HG02759 (cell line): ENCODE data around the gene TSKS.

Experiments
- ATAC-seq: cut with Tn5 transposase; IDR thresholded peaks from one replicate; pipeline ENCODE4 v1.9.1; 2021; ENCODE audit warnings: mild to moderate bottlenecking, moderate library complexity; ENCODE audit not compliant: unreplicated experiment

Gene TSKS

DNA sequence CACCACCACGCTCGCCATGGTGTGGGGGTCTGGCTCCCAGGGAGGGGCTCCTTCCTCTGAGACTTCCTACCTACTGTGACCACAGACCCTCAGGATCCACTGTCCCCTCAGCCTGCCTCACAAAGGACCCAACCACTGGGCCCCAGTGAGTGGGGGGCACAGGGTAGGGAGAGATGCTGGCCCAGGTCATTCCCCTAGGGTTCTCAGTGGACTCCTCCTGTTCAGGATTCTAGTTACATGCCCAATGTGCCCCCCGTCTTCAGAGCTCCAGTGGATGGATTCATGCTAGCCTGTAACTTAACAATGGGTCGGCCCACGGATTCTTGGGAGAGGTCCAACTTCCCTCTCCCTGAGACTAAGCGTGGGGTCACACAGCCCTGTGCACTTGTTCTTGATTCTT is at the start of gene TSKS:
Gene TSKS (minus strand): TSS at position 77 of the 400 bp plus-strand sequence. CDS start 59 bp downstream, at position 18.
- ATAC-seq = no peak

DNA sequence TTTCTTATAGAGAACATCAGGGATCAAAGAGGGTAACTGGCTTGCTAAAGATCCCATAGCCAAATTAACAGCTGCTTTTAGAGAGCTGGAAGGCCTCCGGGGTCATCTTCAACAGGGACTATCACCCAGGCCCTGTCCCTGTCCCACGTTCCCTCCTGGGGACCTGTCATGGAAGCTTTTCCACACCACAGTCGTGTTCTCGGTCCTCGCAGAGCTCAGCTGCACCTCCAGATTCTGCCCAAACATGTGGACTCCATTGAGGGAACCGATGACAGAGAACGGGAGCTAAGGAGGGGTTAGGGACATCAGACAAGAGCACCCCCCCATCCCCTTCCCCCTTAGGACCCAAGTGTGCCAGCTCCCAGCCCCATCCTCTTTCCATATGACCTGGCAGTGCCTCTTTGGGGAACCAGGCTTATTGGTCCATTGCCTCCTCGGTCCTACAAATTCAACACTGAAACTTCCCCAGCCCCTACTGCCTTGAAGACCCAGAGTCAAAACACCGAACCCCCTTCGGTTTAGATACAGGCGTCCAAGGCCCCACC is 49.4 kb upstream of the TSKS start:
- no peak for ATAC-seq

DNA sequence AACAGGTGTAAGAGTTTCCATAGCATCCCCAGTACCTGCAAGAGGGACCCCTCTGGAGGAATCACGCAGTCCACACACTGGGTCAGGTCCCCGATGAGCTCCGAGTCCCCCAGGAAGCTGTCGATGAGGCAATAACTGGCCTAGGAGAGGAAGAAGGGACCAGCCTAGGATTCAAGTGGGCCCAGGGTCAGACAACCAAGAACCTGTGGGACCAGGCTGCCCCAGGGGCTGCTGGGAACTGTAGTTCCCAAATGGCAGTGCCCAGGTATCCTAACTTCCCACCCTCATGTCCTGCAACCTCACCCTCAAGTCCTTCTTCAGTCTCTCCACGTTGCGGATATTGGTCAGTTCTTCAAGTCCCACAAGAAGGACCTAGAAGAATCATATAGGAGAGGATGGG is 48.2 kb upstream of the TSKS start:
- ATAC-seq = no peak

GRCh38 chr19:49809941-49810389 is 46.9 kb upstream of the TSKS start:
- ATAC-seq = no peak

GRCh38 chr19:49809160-49809940 is 46.2 kb upstream of the TSKS start:
- ATAC-seq = no peak

- ATAC-seq = no peak
Observed at GRCh38 chr19:49808711-49809159, 45.6 kb upstream of the TSKS start.

DNA sequence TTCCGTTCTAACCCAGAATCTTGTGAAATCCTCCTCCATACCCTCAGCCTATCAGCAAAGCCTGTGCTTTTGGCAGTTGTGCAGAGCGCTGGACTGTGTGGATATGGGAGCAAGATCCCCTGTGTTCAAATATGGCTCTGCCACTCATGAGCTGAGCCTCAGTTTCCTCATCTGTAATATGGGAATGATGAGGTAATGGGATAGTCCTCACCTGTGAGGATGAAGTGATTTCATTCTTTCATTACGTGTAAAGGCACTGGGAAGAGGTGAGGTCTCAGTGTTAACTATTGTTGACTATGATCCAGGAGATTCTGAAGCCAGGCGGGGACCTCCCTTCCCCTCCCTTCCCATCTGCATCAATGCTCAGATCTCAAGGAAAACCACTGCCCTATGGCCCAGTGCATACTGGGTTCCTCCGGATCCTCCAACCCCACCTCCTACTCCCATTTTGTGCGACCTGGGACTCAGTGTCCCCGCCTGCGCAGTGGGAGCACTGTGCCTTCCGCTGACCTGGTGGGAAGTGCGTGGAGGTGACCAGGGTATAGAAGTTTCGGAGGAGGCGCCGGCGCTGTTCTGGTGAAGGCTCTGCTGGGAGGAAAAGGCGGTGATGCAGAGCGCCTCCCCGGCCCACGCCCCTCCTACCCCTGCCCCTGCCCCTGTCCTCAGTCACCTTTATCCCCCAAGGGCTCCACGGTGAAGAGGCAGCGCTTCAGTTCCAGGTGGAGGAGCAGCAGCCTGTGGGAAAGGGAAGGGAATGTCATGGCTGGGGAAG is 45.0 kb upstream of the TSKS start:
- ATAC-seq = no peak

- ATAC-seq = no peak
Observed at GRCh38 chr19:49807058-49807903, 44.2 kb upstream of the TSKS start.

- no peak for ATAC-seq
Observed at GRCh38 chr19:49806620-49806959, 43.5 kb upstream of the TSKS start.

DNA sequence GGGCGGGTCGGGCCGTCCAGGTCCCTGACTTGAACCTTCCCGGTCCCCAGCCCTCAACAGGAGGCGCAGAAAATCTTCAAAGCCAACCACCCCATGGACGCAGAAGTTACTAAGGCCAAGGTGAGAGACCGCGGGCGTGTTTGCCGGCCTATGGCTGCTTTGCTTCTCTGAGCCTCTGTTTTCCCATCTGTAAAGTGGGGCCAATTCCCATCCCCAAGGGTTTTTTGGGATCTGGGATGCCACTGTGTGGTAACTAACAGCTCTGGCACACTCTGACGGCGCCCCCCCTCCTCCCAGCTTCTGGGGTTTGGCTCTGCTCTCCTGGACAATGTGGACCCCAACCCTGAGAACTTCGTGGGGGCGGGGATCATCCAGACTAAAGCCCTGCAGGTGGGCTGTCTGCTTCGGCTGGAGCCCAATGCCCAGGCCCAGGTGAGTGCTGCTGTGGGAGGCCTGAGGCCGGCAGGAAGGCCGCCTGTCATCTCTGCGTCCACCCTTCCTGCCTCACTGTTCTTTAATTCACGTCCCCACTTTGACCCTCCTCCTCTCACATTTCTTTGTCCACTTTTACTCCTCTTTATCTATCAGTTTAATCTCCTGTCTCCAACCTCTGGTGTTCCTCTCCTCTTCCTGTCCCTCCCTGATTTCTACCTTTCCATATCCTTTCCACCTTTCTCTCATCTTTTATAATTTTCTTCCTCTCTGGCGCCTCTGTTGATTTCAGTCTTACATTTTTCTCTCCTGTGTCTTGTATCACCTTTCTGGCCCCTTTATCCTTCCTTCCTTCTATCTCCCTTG is 42.9 kb upstream of the TSKS start:
- ATAC-seq = no peak

GRCh38 chr19:49803529-49803856 is 40.4 kb upstream of the TSKS start:
- no peak for ATAC-seq

- no peak for ATAC-seq
Observed at GRCh38 chr19:49802836-49803528, 39.9 kb upstream of the TSKS start.

DNA sequence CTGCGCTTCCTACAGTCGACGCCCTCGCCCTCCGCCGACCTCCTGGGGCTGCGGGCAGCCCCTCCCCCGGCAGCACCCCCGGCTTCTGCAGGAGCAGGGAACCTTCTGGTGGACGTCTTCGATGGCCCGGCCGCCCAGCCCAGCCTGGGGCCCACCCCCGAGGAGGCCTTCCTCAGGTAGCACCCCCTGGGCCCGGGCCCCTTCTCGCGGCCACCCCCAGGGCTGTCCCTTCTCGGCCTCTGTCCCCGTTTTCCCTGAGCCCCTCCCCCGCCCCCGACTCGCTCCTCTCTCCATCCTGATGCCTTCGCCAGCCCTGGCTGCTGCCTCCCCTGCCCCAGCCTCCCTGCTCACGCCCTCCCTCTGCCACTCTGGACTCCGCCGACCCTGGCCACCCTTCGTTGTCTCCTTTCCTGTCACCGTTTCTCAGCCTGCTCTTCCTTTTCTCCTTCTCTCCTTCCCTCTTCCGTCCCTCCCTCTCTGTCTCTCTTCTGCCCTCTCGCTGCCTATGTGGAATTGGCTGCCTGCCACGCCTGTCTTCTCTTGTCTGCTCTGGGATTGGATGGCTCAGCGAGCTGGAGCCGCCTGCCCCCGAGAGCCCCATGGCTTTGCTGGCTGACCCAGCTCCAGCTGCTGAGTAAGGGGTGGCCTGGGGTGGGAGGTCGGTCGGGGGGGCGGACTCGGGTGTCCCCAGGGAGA is 39.0 kb upstream of the TSKS start:
- ATAC-seq = no peak

- ATAC-seq = no peak
Observed at GRCh38 chr19:49801401-49801888, 38.3 kb upstream of the TSKS start.

DNA sequence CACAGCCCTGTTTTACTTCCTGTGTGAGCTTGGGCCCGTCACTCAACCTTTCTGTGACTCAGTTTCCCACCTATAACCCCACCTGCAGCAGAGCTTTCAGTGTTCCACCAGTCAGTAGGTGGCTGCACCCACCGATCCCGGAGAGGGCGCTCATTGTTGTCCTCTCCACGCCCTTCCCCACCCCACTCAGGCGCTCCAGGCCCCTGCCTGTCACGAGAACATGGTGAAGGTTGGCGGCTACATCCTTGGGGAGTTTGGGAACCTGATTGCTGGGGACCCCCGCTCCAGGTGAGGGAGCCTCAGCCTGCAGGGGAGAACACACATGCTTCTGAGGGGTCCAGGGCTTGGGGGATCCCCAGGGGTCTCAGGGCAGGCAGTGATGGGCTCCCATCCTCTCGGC is 37.7 kb upstream of the TSKS start:
- no peak for ATAC-seq

- ATAC-seq = no peak
Observed at GRCh38 chr19:49799798-49800376, 36.8 kb upstream of the TSKS start.

GRCh38 chr19:49799271-49799797 is 36.2 kb upstream of the TSKS start:
- ATAC-seq = no peak

DNA sequence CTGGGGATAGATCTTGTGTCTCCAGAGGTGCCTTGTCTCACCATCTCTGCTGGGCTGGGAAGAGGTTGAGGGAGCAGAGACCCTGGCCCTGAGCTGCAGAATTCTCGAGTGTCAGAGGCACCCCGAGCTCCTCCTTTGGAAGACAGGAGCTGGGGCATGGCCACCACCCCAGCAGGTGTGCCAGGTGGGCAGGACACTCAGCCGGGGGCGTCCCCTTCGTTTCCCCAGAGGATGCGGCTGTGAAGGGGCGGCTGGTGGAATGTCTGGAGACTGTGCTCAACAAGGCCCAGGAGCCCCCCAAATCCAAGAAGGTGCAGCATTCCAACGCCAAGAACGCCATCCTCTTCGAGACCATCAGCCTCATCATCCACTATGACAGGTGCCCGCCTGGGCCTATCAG is 35.5 kb upstream of the TSKS start:
- ATAC-seq = no peak
